ENCODE measurements around the gene P2RX7. TPM values are rescaled to one million over a fixed set of nuclear protein-coding genes. Genes with fewer than 3 reads are reported as not detected.

Gene P2RX7
- total and polyA plus RNA-seq, 9 donors, result 4.7 to 10.8 (median 6.9) TPM

GRCh38 chr12:121186826-121187225 lies 54.1 kb downstream of the P2RX7 start:
- intact Hi-C loops (cut with DNase I), result no loop called here
- DNase-seq, result no peak
- no peak overlapping the region for H3K27ac ChIP-seq
- H3K4me3 ChIP-seq, result no peak overlapping the region
- no peaks in the 10 kb centered on the region for H3K36me3 ChIP-seq
- TF ChIP-seq POLR2A (IDR thresholded peaks at IDR 0.05) (no peak), EP300 (IDR thresholded peaks at IDR 0.05) (no peak)
- TF ChIP-seq, protein P1, sequence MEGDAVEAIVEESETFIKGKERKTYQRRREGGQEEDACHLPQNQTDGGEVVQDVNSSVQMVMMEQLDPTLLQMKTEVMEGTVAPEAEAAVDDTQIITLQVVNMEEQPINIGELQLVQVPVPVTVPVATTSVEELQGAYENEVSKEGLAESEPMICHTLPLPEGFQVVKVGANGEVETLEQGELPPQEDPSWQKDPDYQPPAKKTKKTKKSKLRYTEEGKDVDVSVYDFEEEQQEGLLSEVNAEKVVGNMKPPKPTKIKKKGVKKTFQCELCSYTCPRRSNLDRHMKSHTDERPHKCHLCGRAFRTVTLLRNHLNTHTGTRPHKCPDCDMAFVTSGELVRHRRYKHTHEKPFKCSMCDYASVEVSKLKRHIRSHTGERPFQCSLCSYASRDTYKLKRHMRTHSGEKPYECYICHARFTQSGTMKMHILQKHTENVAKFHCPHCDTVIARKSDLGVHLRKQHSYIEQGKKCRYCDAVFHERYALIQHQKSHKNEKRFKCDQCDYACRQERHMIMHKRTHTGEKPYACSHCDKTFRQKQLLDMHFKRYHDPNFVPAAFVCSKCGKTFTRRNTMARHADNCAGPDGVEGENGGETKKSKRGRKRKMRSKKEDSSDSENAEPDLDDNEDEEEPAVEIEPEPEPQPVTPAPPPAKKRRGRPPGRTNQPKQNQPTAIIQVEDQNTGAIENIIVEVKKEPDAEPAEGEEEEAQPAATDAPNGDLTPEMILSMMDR (IDR thresholded peaks at IDR 0.05), result no peak
- no peaks in the 10 kb centered on the region for H3K9me3 ChIP-seq
- no peaks in the 10 kb centered on the region for H3K27me3 ChIP-seq
- WGBS, 3 donors, result 63 to 78% (median 74%) methylated on average over 2 of the region's 2 CpGs
- H3K4me1 ChIP-seq (ENCODE audit: insufficient read depth), result peaks cover 4% of the 10 kb centered on the region

DNA sequence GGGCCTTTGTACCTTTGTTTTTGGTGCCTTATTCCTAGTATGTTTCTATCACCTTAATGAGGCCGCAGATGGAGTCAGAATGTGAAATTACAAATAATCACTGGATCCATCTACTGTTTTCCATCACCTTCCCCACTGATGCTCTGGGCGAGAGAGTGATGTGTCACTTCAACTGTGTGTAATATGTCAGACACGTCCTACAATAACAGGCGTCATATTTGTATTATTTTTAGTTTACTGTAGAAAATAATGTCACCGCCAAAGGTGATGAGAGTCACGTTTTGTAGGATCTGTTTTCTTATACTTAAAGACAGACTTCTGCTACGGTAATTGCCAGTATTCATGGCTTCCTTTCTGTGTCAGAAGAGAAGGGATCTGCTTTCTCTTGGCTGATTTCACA lies 54.8 kb downstream of the P2RX7 start:
- DNase-seq, result no peak
- no peak overlapping the region for H3K27ac ChIP-seq
- TF ChIP-seq POLR2A (IDR thresholded peaks at IDR 0.05), result no peak
- TF ChIP-seq, protein P1 (IDR thresholded peaks at IDR 0.05), result no peak
- no peak for TF ChIP-seq EP300 (IDR thresholded peaks at IDR 0.05)
- no peak overlapping the region for H3K4me3 ChIP-seq
- intact Hi-C loops (cut with DNase I), result no loop called here
- peaks cover 4% of the 10 kb centered on the region for H3K4me1 ChIP-seq (ENCODE audit: insufficient read depth)
- no peaks in the 10 kb centered on the region for H3K9me3 ChIP-seq
- H3K36me3 ChIP-seq, result no peaks in the 10 kb centered on the region
- 83 to 86% (median 83%) methylated on average over 7 of the region's 7 CpGs for WGBS, 3 donors
- no peaks in the 10 kb centered on the region for H3K27me3 ChIP-seq

- Histone ChIP-seq H3K27me3 (no peaks in the 10 kb centered on the region), H3K27ac (no peak overlapping the region), H3K4me3 (no peak overlapping the region), H3K36me3 (no peaks in the 10 kb centered on the region), H3K9me3 (no peaks in the 10 kb centered on the region), H3K4me1 (ENCODE audit: insufficient read depth) (peaks cover 4% of the 10 kb centered on the region)
- intact Hi-C loops (cut with DNase I), result no loop called here
- DNase-seq, result no peak
- 96 to 98% (median 98%) methylated on average over 2 of the region's 2 CpGs for WGBS, 3 donors
- no peak for TF ChIP-seq POLR2A (IDR thresholded peaks at IDR 0.05)
- TF ChIP-seq, protein P1 (IDR thresholded peaks at IDR 0.05), result no peak
- TF ChIP-seq EP300 (IDR thresholded peaks at IDR 0.05), result no peak
Observed at GRCh38 chr12:121188227-121188626, 55.6 kb downstream of the P2RX7 start.

- no peaks in the 10 kb centered on the region for H3K9me3 ChIP-seq
- H3K27me3 ChIP-seq, result no peaks in the 10 kb centered on the region
- peak overlapping the region in 1 of 2 donors; percentile 55 for H3K27ac ChIP-seq
- WGBS, 3 donors, result 32 to 55% (median 51%) methylated on average over 9 of the region's 9 CpGs
- H3K36me3 ChIP-seq, result no peaks in the 10 kb centered on the region
- DNase-seq, result no peak
- intact Hi-C loops (cut with DNase I), result no loop called here
- peaks cover 4% of the 10 kb centered on the region for H3K4me1 ChIP-seq (ENCODE audit: insufficient read depth)
- no peak for TF ChIP-seq POLR2A (IDR thresholded peaks at IDR 0.05)
- no peak overlapping the region for H3K4me3 ChIP-seq
Observed at GRCh38 chr12:121189131-121189530, 56.5 kb downstream of the P2RX7 start.

DNA sequence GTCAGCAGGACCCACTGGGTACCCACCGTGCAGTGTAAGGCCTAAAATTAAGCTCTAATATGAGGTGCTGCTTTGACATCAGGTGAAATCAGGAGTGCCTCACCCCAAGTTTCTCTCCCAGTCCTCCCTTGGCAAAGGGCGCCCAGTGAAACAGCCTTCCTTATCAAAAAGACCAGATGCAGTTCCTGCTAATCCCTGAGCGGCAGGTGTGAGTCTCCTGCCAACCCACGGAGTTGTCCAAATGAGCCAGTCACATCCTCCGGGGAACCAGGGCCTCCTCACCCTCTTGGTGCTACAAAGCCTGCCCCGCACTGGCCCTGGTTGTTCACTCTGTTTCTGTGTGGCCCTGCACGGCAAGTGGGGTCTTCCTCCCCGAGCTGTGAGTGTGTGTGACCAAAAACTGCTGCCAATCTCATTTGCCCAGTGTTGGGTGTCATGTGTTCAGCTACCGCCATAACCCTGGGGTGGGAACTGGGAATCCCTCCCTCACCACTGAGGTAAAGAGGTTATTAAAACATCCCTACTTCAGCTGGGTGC lies 57.0 kb downstream of the P2RX7 start:
- TF ChIP-seq POLR2A (IDR thresholded peaks at IDR 0.05), result no peak
- TF ChIP-seq, protein P1 (IDR thresholded peaks at IDR 0.05), result no peak
- no peak for TF ChIP-seq EP300 (IDR thresholded peaks at IDR 0.05)
- Histone ChIP-seq H3K9me3 (no peaks in the 10 kb centered on the region), H3K4me3 (no peak overlapping the region), H3K27me3 (no peaks in the 10 kb centered on the region), H3K36me3 (no peaks in the 10 kb centered on the region), H3K4me1 (ENCODE audit: insufficient read depth) (peaks cover 4% of the 10 kb centered on the region), H3K27ac (peak overlapping the region in 1 of 2 donors; percentile 55)
- WGBS, 3 donors, result 69 to 81% (median 70%) methylated on average over 9 of the region's 9 CpGs
- intact Hi-C loops (cut with DNase I), result no loop called here
- peak in 2 of 5 donors; percentile 28 to 33 for DNase-seq

Measured in ovary (tissue), 9 donors.